Middle frontal gyrus (tissue), 1 donor: Measurements from ENCODE around the gene MYMX.
A peak's percentile ranks its signal among the peaks of the same experiment; 100 is the strongest.

Source experiments
- DNase-seq: peaks from one replicate; pipeline ENCODE4 v3.0.0-alpha.2; 2015; ENCODE audit warnings: low spot score; ENCODE audit errors: extremely low spot score

MYMX gene

DNA sequence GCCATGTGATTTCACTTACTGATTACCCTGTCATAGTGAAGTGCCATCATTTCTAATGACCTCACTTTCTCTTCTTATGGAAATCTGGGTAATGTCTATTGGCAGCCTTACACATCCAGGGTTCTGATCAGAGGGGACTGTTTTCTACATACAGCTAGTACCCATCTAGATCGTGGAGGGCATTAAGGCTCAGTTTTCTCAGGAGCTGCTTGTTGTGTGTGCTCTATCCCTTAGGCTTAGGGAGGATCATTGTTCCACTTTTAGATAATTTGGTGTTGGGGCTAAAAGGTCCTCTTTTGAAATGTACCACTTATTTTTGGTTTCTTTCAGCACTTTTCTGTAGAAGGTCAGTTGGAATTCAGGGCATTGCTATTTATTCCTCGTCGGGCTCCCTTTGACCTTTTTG lies 34.0 kb downstream of the MYMX start:
- no peak for DNase-seq

GRCh38 chr6:44251576-44252524 lies 35.1 kb downstream of the MYMX start:
- DNase-seq = no peak

- DNase-seq = no peak
Measured at GRCh38 chr6:44253307-44254101, 36.8 kb downstream of the MYMX start.

- no peak for DNase-seq
Measured at GRCh38 chr6:44254191-44255104, 37.7 kb downstream of the MYMX start.

DNA sequence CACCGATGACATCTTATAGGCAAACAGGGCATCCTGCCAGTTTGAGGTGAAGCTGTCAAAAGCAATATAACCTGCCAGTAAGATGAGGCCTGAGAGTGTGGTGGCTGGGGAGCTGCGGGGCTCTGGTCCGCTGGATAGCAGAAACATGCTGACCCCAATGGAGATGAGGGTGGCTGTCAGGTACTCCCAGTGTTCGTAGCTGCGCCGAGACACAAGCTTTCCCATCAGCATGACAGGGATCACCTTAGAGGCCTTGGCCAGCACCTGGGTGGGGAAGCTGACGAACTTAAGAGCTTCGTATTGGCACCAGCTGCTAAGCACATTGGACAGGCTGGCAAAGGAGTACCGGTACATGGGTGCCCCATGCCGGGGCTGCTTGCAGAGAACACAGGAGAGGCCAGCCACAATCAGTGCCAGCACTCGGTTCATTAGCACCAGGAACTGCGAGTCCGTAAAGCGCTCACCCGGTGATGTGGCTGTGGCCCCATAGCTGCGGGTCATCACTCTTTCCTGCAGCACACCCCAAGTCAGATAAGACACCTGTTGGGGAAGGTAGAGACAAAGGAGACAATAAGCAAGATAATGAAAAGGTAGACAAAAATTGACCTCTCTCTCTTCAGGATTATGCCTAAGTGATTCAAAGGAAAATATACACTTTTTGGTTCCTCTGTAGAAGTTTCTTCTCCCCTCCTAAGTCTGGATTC lies 38.5 kb downstream of the MYMX start:
- DNase-seq = no peak

- DNase-seq = no peak
Measured at GRCh38 chr6:44255871-44256774, 39.4 kb downstream of the MYMX start.

DNA sequence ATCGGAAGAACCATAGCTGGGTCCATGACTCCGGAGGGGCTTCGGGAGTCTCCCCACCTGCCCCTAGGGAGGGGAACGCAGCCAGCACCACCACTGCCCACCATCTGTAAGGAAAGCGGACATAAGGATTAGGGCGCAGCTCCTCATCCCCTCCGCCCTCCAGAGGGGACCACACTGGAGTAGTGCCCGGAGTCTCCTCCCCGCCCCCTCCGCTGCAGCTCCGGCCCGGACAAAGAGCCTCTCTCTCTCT lies 40.0 kb downstream of the MYMX start:
- no peak for DNase-seq

GRCh38 chr6:44257025-44257752 lies 40.5 kb downstream of the MYMX start, which contains the start of gene SLC35B2:
TSS of gene SLC35B2 (minus strand) at chr6:44257528. CDS start at chr6:44257410, 118 bp downstream.
- peak; percentile 65 for DNase-seq

GRCh38 chr6:44257753-44258324 lies 41.1 kb downstream of the MYMX start:
- no peak for DNase-seq

GRCh38 chr6:44258325-44258863 lies 41.7 kb downstream of the MYMX start:
- DNase-seq = no peak

DNA sequence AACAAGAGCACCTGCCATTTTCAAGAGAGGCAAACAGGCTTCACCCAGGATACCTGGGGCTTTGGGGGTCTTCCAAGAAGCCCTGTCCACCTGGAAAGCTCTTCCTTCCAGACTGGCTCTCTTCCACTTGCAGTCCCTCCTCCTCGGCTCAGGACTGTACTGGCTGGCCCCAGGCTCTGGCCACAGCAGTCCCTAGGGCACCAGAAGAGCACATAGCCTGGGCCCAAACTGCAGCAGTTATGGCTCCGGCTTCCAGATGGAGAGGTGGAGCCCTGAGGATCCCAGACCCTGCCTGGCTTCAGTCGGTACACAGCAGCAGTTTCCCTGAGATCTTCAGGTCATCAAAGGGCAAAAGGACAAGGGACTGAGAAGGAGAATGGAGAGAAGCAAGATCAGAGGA lies 42.2 kb downstream of the MYMX start:
- no peak for DNase-seq

DNA sequence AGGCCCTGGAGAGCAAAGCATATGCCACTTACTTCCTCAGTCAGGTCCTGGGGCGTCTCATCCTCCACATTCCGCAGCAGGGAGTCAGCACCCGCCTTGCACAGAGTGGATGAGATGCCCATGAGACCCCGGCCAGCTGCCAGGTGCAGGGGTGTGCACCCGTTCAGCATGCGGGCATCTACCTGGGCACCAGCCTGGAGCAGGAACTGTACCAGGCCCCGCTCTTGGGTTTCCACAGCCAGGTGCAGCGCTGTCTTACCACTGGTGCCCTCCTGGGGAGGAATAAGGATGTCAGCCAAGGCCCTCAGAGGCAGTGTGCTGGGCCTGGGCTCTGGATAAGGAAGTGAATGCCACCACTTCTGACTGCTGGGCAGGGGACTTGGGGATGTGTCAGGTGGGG lies 43.3 kb downstream of the MYMX start:
- DNase-seq = no peak

GRCh38 chr6:44260451-44261297 lies 43.9 kb downstream of the MYMX start:
- DNase-seq = no peak

DNA sequence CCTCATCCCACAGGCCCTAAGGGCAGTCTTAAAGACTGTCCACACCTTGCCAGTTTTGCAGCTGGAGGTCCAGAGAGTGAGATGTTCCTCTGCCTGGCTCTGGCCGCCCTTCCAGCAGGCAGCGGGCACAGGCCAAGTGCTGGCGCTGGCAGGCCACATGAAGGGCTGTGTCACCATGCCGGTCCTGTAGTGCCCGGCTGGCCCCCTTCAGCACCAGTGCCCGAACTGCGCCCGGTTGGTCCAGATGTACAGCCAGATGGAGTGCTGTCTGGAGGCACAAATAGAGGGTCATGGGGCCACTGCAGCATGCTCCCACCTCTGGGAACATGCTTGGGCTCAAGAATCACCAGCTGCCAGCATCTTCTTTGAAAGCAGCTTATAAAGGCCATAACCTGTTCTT lies 44.9 kb downstream of the MYMX start:
- DNase-seq = no peak

DNA sequence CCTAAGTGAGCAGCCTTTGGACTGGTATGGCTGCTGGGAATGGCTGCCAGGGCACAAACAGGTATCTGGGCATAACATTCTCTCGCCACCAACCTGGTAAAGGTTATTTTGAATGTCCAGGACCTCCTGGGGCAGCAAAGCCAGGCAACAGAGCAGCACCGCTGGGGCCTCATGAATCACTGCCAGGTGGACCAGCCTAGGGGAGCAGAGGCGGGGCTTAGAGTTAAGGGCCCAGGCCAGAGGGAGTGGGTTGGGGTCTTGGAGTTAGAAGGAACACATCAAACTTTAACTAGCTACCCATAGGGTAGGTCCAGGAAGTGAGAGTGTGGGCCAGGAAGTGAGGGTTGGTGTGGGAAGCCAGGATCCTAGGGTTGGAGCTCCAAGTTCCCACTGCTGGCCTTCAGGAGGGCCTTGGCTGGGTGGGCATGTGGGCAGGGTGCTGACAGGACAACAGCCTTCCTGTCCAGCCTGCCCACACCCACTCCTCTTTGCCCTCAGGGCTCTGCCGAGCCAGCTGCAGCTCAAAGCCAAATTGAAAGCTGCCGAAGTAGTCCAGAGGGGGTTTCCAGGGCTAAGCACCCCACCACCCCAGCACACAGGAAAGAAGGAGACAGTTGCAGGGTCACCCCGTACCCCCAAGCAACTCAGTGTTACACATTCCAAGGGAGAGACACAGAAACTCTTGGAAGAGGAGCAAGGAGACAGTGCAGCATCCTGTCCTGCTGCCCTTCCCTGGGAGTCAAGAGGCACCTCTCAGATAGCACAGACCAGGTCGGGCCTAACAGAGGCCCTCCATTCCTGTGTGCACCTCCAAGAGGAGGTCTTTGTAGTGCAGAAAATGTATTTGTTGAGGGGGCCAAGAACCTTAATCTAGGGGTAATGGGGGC lies 46.0 kb downstream of the MYMX start:
- no peak for DNase-seq

DNA sequence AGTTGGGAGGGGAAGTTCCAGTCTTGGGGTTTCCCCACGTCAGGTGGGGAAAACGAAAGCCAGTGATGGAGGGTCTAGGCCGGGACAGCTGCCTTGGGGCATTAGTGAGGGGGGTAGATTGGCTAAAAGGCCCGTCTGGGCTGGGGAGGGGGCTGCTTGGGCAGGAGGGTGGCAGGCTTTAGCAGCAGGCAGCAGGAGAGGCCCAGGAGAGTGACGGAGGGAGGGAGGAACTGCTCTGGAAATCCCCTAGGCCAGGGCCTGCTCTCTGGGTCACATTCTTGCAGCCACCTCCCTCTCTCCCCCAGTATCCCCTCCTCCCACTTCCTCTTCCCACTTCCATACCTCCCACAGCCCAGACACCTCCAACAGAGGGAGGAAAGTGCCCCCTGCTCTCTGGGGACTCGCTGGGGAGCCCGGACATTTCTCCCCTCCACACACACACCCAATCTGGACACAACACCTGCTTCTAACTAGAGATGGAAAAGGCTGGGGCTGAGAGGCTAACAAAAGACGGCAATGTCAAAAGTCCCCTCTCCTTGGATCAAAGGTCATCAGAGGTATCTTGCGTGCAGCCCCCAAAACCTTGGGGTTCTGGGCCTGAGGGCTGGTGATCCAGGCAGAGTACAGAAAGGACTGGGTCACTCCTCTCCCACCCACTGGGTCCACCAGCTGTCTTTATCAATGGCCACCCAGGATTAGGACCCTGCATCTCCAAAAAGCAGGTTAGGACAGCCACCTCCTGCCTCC lies 46.8 kb downstream of the MYMX start:
- no peak for DNase-seq
